Liver (tissue), 9 donors: ENCODE results near the gene ITGAE. TPM values are rescaled to one million over a fixed set of nuclear protein-coding genes. Genes with fewer than 3 reads are reported as not detected.

Experiments used
- DNase-seq: peaks from one replicate; pipeline ENCODE4 v3.0.0-alpha.2; 2017; ENCODE audit warnings: low spot score
- H3K27ac ChIP-seq, 2 donors: one replicate each; pipeline ENCODE4 v1.7.0; 2013; ENCODE audit warnings: inconsistent platforms in 2 of 2, low read length in 2 of 2, control low read depth in 1 of 2, low read depth in 1 of 2, mild to moderate bottlenecking in 1 of 2
- H3K27me3 ChIP-seq, 4 donors: one replicate each; pipeline versions ENCODE4 v1.6.1 to v1.7.0; 2013; ENCODE audit warnings: low read length in 3 of 4, inconsistent platforms in 1 of 4, mild to moderate bottlenecking in 1 of 4, moderate library complexity in 1 of 4; ENCODE audit not compliant: control insufficient read depth in 4 of 4, insufficient read depth in 4 of 4
- H3K36me3 ChIP-seq, 4 donors: one replicate each; pipeline versions ENCODE4 v1.6.1 to v1.7.0; 2013; ENCODE audit warnings: low read length in 3 of 4, mild to moderate bottlenecking in 3 of 4, low read depth in 1 of 4, moderate library complexity in 1 of 4; ENCODE audit not compliant: control insufficient read depth in 4 of 4, insufficient read depth in 3 of 4
- H3K4me1 ChIP-seq, 4 donors: one replicate each; pipeline versions ENCODE4 v1.6.1 to v1.7.0; 2013; ENCODE audit warnings: low read length in 3 of 4, mild to moderate bottlenecking in 3 of 4, moderate library complexity in 1 of 4; ENCODE audit not compliant: control insufficient read depth in 4 of 4, insufficient read depth in 4 of 4
- H3K4me3 ChIP-seq, 3 donors: one replicate each; pipeline versions ENCODE4 v1.6.1 to v1.7.0; 2013; ENCODE audit warnings: low read length in 3 of 3, control low read depth in 1 of 3, low read depth in 1 of 3, mild to moderate bottlenecking in 1 of 3
- H3K9ac ChIP-seq, 2 donors: one replicate each; pipeline ENCODE4 v1.7.0; 2013; ENCODE audit warnings: low read length in 2 of 2, mild to moderate bottlenecking in 2 of 2, moderate library complexity in 2 of 2, control low read depth in 1 of 2, low read depth in 1 of 2
- H3K9me3 ChIP-seq, 4 donors: one replicate each; pipeline versions ENCODE4 v1.6.1 to v1.7.0; 2013; ENCODE audit warnings: low read length in 3 of 4; ENCODE audit not compliant: control insufficient read depth in 4 of 4
- EGR1 ChIP-seq, 2 donors: IDR thresholded peaks; 2 replicates each; pipeline ENCODE4 v1.6.1; 2016 to 2018; ENCODE audit warnings: antibody characterized with exemption in 2 of 2, low read depth in 2 of 2
- FOXA1 ChIP-seq: IDR thresholded peaks from 2 replicates; pipeline ENCODE4 v1.6.1; 2016; ENCODE audit warnings: antibody characterized with exemption
- FOXA2 ChIP-seq: IDR thresholded peaks from 2 replicates; pipeline ENCODE4 v1.6.1; 2016; ENCODE audit warnings: antibody characterized with exemption
- GABPA ChIP-seq, 2 donors: IDR thresholded peaks in 1 of 2; conservative IDR thresholded peaks in 1 of 2; 2 replicates each; pipeline ENCODE4 v1.6.1; 2016; ENCODE audit warnings: antibody characterized with exemption in 2 of 2, mild to moderate bottlenecking in 1 of 2, moderate library complexity in 1 of 2
- HNF4A ChIP-seq, 2 donors: conservative IDR thresholded peaks; 2 replicates each; pipeline ENCODE4 v1.6.1; 2016; ENCODE audit warnings: antibody characterized with exemption in 2 of 2, mild to moderate bottlenecking in 2 of 2
- HNF4G ChIP-seq: IDR thresholded peaks from 2 replicates; pipeline ENCODE4 v1.6.1; 2016; ENCODE audit warnings: antibody characterized with exemption
- JUND ChIP-seq, 2 donors: IDR thresholded peaks; 2 replicates each; pipeline ENCODE4 v1.6.1; 2016; ENCODE audit warnings: antibody characterized with exemption in 2 of 2
- NR2F2 ChIP-seq: IDR thresholded peaks from 2 replicates; pipeline ENCODE4 v1.6.1; 2016; ENCODE audit warnings: antibody characterized with exemption
- RAD21 ChIP-seq, 2 donors: IDR thresholded peaks; 2 replicates each; pipeline ENCODE4 v1.6.1; 2016; ENCODE audit warnings: antibody characterized with exemption in 2 of 2, mild to moderate bottlenecking in 2 of 2
- REST ChIP-seq: IDR thresholded peaks from 2 replicates; pipeline ENCODE4 v1.6.1; 2016; ENCODE audit warnings: antibody characterized with exemption, mild to moderate bottlenecking
- RXRA ChIP-seq, 2 donors: IDR thresholded peaks; 2 replicates each; pipeline ENCODE4 v1.6.1; 2017 to 2018; ENCODE audit warnings: antibody characterized with exemption in 2 of 2, mild to moderate bottlenecking in 1 of 2
- SP1 ChIP-seq: IDR thresholded peaks from 2 replicates; pipeline ENCODE4 v1.6.1; 2018; ENCODE audit warnings: antibody characterized with exemption, mild to moderate bottlenecking
- TAF1 ChIP-seq: conservative IDR thresholded peaks from 2 replicates; pipeline ENCODE4 v1.6.1; 2016; ENCODE audit warnings: antibody characterized with exemption, mild to moderate bottlenecking
- YY1 ChIP-seq: IDR thresholded peaks from 2 replicates; pipeline ENCODE4 v1.6.1; 2016; ENCODE audit warnings: antibody characterized with exemption, mild to moderate bottlenecking
- ZBTB33 ChIP-seq: IDR thresholded peaks from 2 replicates; pipeline ENCODE4 v1.6.1; 2016; ENCODE audit warnings: antibody characterized with exemption
- WGBS: extraction: QIAGEN DNeasy Blood & Tissue Kit; methylation state at CpG from one replicate; pipeline ENCODE4 v1.1.7; 2013; 5-methylcytosine and 5-hydroxymethylcytosine counted together
- polyA plus RNA-seq, 2 donors: library from polyadenylated mRNA; stranded (reverse) in 1 of 2; unstranded in 1 of 2; fragments of 200-250 nt in 1 of 2; fragments of >200 nt in 1 of 2; fragmentation: Nextera tagmentation in 1 of 2; extraction: Ambion mirVana in 1 of 2; gene quantifications; one replicate each; pipeline versions ENCODE4 v1.2.1 to v1.2.3, GENCODE V29; 2013 to 2015
- total RNA-seq, 2 donors: library from RNA; depleted of rRNA; stranded (reverse); fragments of >200 nt; gene quantifications; one replicate each; pipeline ENCODE4 v1.2.3, GENCODE V29; 2014
- TF ChIP-seq, protein P1 (sequence below): fragments of 150-350 bp; IDR thresholded peaks from 2 replicates; pipeline ENCODE4 v1.5.1; 2017; ENCODE audit warnings: improper control_type of control experiment, low read depth, low read length; ENCODE audit not compliant: missing input control
- TF ChIP-seq, protein P2 (sequence below): IDR thresholded peaks from 2 replicates; pipeline ENCODE4 v1.6.1; 2016; ENCODE audit warnings: antibody characterized with exemption
- TF ChIP-seq, protein P3 (sequence below): IDR thresholded peaks from 2 replicates; pipeline ENCODE4 v1.6.1; 2016; ENCODE audit warnings: antibody characterized with exemption
- donor health status: healthy.
- donor health status: healthy.
- donor health status: healthy.
- donor health status: healthy.
- donor health status: healthy.

Gene ITGAE
- total and polyA plus RNA-seq, 4 donors, result 6.5 to 17.7 (median 12.1) TPM

- H3K4me1 ChIP-seq, result peaks cover 0 to 20% (median 16%) of the 10 kb centered on the region in 4 donors
- H3K9me3 ChIP-seq, result no peaks in the 10 kb centered on the region
- DNase-seq, result no peak
- TF ChIP-seq HNF4A (conservative IDR thresholded peaks at IDR 0.05), result no peak
- no peak for TF ChIP-seq RXRA (IDR thresholded peaks at IDR 0.05)
- TF ChIP-seq, protein P1, sequence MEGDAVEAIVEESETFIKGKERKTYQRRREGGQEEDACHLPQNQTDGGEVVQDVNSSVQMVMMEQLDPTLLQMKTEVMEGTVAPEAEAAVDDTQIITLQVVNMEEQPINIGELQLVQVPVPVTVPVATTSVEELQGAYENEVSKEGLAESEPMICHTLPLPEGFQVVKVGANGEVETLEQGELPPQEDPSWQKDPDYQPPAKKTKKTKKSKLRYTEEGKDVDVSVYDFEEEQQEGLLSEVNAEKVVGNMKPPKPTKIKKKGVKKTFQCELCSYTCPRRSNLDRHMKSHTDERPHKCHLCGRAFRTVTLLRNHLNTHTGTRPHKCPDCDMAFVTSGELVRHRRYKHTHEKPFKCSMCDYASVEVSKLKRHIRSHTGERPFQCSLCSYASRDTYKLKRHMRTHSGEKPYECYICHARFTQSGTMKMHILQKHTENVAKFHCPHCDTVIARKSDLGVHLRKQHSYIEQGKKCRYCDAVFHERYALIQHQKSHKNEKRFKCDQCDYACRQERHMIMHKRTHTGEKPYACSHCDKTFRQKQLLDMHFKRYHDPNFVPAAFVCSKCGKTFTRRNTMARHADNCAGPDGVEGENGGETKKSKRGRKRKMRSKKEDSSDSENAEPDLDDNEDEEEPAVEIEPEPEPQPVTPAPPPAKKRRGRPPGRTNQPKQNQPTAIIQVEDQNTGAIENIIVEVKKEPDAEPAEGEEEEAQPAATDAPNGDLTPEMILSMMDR, result no peak
- no peak overlapping the region for H3K9ac ChIP-seq
- H3K36me3 ChIP-seq, result peaks cover 0 to 3% (median under 1%) of the 10 kb centered on the region in 4 donors
- WGBS, result 98% methylated on average over 4 of the region's 4 CpGs
- no peak overlapping the region for H3K27ac ChIP-seq
- no peaks in the 10 kb centered on the region for H3K27me3 ChIP-seq
- no peak overlapping the region for H3K4me3 ChIP-seq
Observed at GRCh38 chr17:3672571-3672970, 128.4 kb downstream of the ITGAE start.

GRCh38 chr17:3669548-3669947 is 131.4 kb downstream of the ITGAE start:
- DNase-seq, result no peak
- no peaks in the 10 kb centered on the region for H3K27me3 ChIP-seq
- peak overlapping the region in 2 of 3 donors; percentile 94 to 98 for H3K4me3 ChIP-seq
- peaks cover 0 to 3% (median under 1%) of the 10 kb centered on the region in 4 donors for H3K36me3 ChIP-seq
- WGBS, result 49% methylated on average over 12 of the region's 12 CpGs
- no peak overlapping the region for H3K27ac ChIP-seq
- no peaks in the 10 kb centered on the region for H3K9me3 ChIP-seq
- H3K9ac ChIP-seq, result peak overlapping the region; percentile 12 to 46
- no peak for TF ChIP-seq RAD21 (IDR thresholded peaks at IDR 0.05)
- TF ChIP-seq FOXA1, result no peak
- TF ChIP-seq JUND (IDR thresholded peaks at IDR 0.05), result no peak
- TF ChIP-seq EGR1 (IDR thresholded peaks at IDR 0.05; ENCODE audit: low read depth in 2 of 2), result no peak
- TF ChIP-seq FOXA2, result no peak
- TF ChIP-seq HNF4A (conservative IDR thresholded peaks at IDR 0.05), result no peak
- peaks cover 0 to 24% (median 23%) of the 10 kb centered on the region in 4 donors for H3K4me1 ChIP-seq

DNA sequence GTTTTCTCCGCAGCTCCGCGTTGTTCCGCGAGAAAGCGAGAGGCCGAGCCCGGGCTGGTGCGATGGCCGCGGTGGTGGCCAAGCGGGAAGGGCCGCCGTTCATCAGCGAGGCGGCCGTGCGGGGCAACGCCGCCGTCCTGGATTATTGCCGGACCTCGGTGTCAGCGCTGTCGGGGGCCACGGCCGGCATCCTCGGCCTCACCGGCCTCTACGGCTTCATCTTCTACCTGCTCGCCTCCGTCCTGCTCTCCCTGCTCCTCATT is 132.0 kb downstream of the ITGAE start:
- peaks cover 0 to 7% (median 2%) of the 10 kb centered on the region in 4 donors for H3K36me3 ChIP-seq
- no peak for DNase-seq
- TF ChIP-seq TAF1 (no peak), SP1 (no peak), EGR1 (IDR thresholded peaks at IDR 0.05; ENCODE audit: low read depth in 2 of 2) (no peak), ZBTB33 (no peak), FOXA2 (no peak), RXRA (IDR thresholded peaks at IDR 0.05) (no peak), FOXA1 (no peak), YY1 (no peak), RAD21 (IDR thresholded peaks at IDR 0.05) (no peak), HNF4G (no peak), JUND (IDR thresholded peaks at IDR 0.05) (no peak), REST (no peak), GABPA (IDR thresholded peaks at IDR 0.05 in 1 of 2, conservative IDR thresholded peaks at IDR 0.05 in 1 of 2) (no peak), NR2F2 (no peak)
- TF ChIP-seq, protein P2, sequence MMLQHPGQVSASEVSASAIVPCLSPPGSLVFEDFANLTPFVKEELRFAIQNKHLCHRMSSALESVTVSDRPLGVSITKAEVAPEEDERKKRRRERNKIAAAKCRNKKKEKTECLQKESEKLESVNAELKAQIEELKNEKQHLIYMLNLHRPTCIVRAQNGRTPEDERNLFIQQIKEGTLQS, result no peak
- TF ChIP-seq, protein P3, sequence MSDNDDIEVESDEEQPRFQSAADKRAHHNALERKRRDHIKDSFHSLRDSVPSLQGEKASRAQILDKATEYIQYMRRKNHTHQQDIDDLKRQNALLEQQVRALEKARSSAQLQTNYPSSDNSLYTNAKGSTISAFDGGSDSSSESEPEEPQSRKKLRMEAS, result no peak
- TF ChIP-seq, protein P1, result no peak
- no peaks in the 10 kb centered on the region for H3K9me3 ChIP-seq
- no peaks in the 10 kb centered on the region for H3K27me3 ChIP-seq
- peak overlapping the region; percentile 84 to 98 (median 94) for H3K4me3 ChIP-seq
- WGBS, result under 1% methylated on average over 32 of the region's 32 CpGs
- peak overlapping the region; percentile 42 to 46 for H3K9ac ChIP-seq
- H3K4me1 ChIP-seq, result peaks cover 0 to 24% (median 23%) of the 10 kb centered on the region in 4 donors
- peak overlapping the region; percentile 58 to 88 for H3K27ac ChIP-seq
